ENCODE data around the gene EIF2B2.

GRCh38 chr14:74974364-74975058 is 28.2 kb upstream of the EIF2B2 start:
- TF ChIP-seq, protein P1, sequence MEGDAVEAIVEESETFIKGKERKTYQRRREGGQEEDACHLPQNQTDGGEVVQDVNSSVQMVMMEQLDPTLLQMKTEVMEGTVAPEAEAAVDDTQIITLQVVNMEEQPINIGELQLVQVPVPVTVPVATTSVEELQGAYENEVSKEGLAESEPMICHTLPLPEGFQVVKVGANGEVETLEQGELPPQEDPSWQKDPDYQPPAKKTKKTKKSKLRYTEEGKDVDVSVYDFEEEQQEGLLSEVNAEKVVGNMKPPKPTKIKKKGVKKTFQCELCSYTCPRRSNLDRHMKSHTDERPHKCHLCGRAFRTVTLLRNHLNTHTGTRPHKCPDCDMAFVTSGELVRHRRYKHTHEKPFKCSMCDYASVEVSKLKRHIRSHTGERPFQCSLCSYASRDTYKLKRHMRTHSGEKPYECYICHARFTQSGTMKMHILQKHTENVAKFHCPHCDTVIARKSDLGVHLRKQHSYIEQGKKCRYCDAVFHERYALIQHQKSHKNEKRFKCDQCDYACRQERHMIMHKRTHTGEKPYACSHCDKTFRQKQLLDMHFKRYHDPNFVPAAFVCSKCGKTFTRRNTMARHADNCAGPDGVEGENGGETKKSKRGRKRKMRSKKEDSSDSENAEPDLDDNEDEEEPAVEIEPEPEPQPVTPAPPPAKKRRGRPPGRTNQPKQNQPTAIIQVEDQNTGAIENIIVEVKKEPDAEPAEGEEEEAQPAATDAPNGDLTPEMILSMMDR (IDR thresholded peaks at IDR 0.05), result no peak
- TF ChIP-seq POLR2A (IDR thresholded peaks at IDR 0.05) (no peak), POLR2AphosphoS5 (IDR thresholded peaks at IDR 0.05) (no peak)

All from gastroesophageal sphincter (tissue), 3 donors.